ENCODE data around the gene ZNF438. TPM values are rescaled to one million over a fixed set of nuclear protein-coding genes. Genes with fewer than 3 reads are reported as not detected.

The ZNF438 gene
- total RNA-seq, 1 experiment from 2014 or later = 2.0 TPM

DNA sequence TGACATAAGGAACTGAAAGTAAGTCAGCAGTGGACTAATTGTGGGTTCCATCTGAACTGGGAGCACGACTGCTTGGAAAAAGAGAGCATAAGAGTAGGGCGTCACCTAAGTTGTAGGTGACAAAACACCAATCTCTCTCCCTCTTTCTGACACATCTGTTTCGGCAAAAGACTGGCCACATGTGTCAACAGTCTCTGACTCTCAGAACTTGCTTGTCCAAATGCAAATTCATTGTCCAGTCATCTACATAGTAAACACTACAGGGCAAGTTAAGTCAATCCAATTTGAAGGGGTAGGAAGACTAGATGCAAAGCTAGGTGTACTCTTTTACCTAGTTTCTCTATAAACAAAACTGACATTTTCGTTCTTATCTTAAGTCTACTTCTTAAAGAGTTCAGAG, 87.7 kb downstream of the ZNF438 start:
- ChIA-PET CTCF (no interaction called here), POLR2A (ENCODE audit: low non-redundant PET) (no interaction called here)
- no peak for DNase-seq (ENCODE audit: low spot score)
- TF ChIP-seq CTCF (conservative IDR thresholded peaks at IDR 0.05; ENCODE audit: low read depth, low read length) (no peak), EZH2 (IDR thresholded peaks at IDR 0.05; ENCODE audit: borderline replicate concordance, low read depth, low read length, poor library complexity, severe bottlenecking) (no peak)
- H3K36me3 ChIP-seq (ENCODE audit: insufficient read depth, low read length, poor library complexity, severe bottlenecking) = no peaks in the 10 kb centered on the region
- H3K9me3 ChIP-seq (ENCODE audit: low read depth, low read length, poor library complexity, severe bottlenecking) = no peaks in the 10 kb centered on the region
- intact Hi-C loops (cut with micrococcal nuclease; ENCODE audit: unreplicated experiment) = no loop called here
- no peak overlapping the region for H3K27ac ChIP-seq (ENCODE audit: low read depth, low read length, poor library complexity, severe bottlenecking)
- H3K4me1 ChIP-seq (ENCODE audit: insufficient read depth, low read length, poor library complexity, severe bottlenecking) = no peaks in the 10 kb centered on the region
- H3K27me3 ChIP-seq (replicated peaks; ENCODE audit: insufficient read depth, low read depth, low read length, poor library complexity) = no peaks in the 10 kb centered on the region
- no peak overlapping the region for H3K4me3 ChIP-seq (ENCODE audit: low read depth, low read length, poor library complexity, severe bottlenecking)
- BruUV-seq (replicated peaks) = no TSS peak

- Histone ChIP-seq H3K4me1 (ENCODE audit: insufficient read depth, low read length, poor library complexity, severe bottlenecking) (no peaks in the 10 kb centered on the region), H3K27me3 (replicated peaks; ENCODE audit: insufficient read depth, low read depth, low read length, poor library complexity) (no peaks in the 10 kb centered on the region), H3K27ac (ENCODE audit: low read depth, low read length, poor library complexity, severe bottlenecking) (no peak overlapping the region), H3K36me3 (ENCODE audit: insufficient read depth, low read length, poor library complexity, severe bottlenecking) (no peaks in the 10 kb centered on the region), H3K9me3 (ENCODE audit: low read depth, low read length, poor library complexity, severe bottlenecking) (no peaks in the 10 kb centered on the region), H3K4me3 (ENCODE audit: low read depth, low read length, poor library complexity, severe bottlenecking) (no peak overlapping the region)
- ChIA-PET CTCF (no interaction called here), POLR2A (ENCODE audit: low non-redundant PET) (no interaction called here)
- DNase-seq (ENCODE audit: low spot score) = no peak
- BruUV-seq (replicated peaks) = no TSS peak
- intact Hi-C loops (cut with micrococcal nuclease; ENCODE audit: unreplicated experiment) = no loop called here
- TF ChIP-seq EZH2 (IDR thresholded peaks at IDR 0.05; ENCODE audit: borderline replicate concordance, low read depth, low read length, poor library complexity, severe bottlenecking) (no peak), CTCF (conservative IDR thresholded peaks at IDR 0.05; ENCODE audit: low read depth, low read length) (no peak)
Observed at GRCh38 chr10:30943451-30943850, 88.2 kb downstream of the ZNF438 start.

GRCh38 chr10:30940256-30940655, 91.4 kb downstream of the ZNF438 start:
- no peaks in the 10 kb centered on the region for H3K36me3 ChIP-seq (ENCODE audit: insufficient read depth, low read length, poor library complexity, severe bottlenecking)
- no peak for TF ChIP-seq EZH2 (IDR thresholded peaks at IDR 0.05; ENCODE audit: borderline replicate concordance, low read depth, low read length, poor library complexity, severe bottlenecking)
- TF ChIP-seq CTCF (conservative IDR thresholded peaks at IDR 0.05; ENCODE audit: low read depth, low read length) = no peak
- no peak overlapping the region for H3K27ac ChIP-seq (ENCODE audit: low read depth, low read length, poor library complexity, severe bottlenecking)
- no TSS peak for BruUV-seq (replicated peaks)
- no peaks in the 10 kb centered on the region for H3K27me3 ChIP-seq (replicated peaks; ENCODE audit: insufficient read depth, low read depth, low read length, poor library complexity)
- DNase-seq (ENCODE audit: low spot score) = no peak
- no peak overlapping the region for H3K4me3 ChIP-seq (ENCODE audit: low read depth, low read length, poor library complexity, severe bottlenecking)
- ChIA-PET CTCF (no interaction called here), POLR2A (ENCODE audit: low non-redundant PET) (no interaction called here)
- H3K9me3 ChIP-seq (ENCODE audit: low read depth, low read length, poor library complexity, severe bottlenecking) = no peaks in the 10 kb centered on the region
- no peaks in the 10 kb centered on the region for H3K4me1 ChIP-seq (ENCODE audit: insufficient read depth, low read length, poor library complexity, severe bottlenecking)
- intact Hi-C loops (cut with micrococcal nuclease; ENCODE audit: unreplicated experiment) = no loop called here
